Coronary artery (tissue), 2 donors: ENCODE results near the gene NGB.

ENCODE experiments used
- DNase-seq: peaks from one replicate; pipeline ENCODE4 v3.0.0-alpha.2; 2017; ENCODE audit warnings: low spot score
- H3K27ac ChIP-seq, 2 donors: fragments of 200-600 bp; sonication (generic); one replicate each; pipeline ENCODE4 v1.5.1; 2016 to 2019
- H3K4me3 ChIP-seq: fragments of 200-600 bp; sonication (generic); 2 replicates; pipeline ENCODE4 v1.5.1; 2016; ENCODE audit warnings: mild to moderate bottlenecking, moderate library complexity
- CTCF ChIP-seq: fragments of 200-600 bp; sonication (generic); IDR thresholded peaks from one replicate; pipeline ENCODE4 v1.5.1; 2019; ENCODE audit warnings: antibody characterized with exemption

The NGB gene

DNA sequence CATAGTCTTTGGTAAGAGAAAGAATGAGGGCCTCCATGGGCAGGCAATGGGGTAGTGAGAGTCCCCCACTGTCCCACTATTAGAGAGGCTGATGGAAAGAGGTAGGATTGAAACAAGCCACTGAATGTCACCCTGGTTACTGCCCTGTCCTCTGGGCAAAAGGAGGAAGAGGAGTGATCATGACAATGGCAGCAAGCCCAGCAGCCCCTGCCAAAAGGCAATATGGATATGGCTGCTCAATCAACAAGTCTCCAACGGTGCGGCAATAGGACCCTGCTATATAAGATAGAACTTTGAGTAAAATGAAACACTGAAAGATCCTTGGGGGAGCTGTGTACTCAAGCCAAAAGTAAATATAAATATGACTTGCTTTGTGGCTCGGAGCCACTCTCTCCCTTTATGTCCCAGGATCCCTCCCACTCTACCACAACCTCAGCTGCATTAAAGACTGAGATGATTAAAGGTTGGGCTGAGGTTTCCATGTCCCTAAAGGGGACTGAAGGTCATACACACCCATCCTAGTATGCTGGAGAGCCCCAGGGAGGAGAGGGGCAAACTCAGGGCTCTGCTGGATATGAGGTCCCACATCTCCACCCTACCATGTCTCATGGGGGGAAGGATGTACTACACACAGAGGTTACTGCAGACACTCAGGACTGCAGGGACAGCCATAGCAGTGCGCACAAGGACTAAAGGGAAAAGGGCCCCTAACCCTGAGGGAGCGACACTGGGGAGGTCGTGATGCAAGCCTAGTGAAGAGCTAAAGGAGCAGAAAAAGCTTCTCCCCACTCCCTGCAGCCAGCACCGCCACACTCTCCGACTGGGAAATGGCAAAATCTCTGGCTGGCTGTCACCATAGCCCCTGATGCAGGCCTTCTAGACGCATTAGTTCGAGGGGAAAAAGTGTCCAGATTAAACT lies 43.8 kb upstream of the NGB start:
- no peak for TF ChIP-seq CTCF
- Histone ChIP-seq H3K4me3 (no peak overlapping the region), H3K27ac (peak overlapping the region in 1 of 2 donors; percentile 46)
- no peak for DNase-seq

DNA sequence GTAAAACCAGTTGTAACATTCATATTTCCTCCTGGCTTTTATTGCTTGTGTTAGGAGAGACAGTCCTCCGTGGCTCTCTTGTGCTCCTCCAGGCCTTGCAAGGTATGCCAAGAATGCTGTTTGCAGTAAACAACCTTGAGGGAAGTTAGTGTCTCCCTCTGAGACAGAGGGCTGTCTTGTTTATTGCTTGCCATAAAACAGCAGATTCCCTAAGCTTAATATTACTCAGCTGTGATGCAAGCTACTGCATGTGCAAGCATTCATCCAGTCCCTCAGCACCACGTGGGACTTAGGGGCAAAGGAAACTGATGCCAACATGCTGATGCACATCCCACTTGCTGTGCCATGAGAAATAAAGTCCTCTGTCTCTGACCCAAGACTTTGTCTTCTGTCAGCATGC lies 43.0 kb upstream of the NGB start:
- no peak for TF ChIP-seq CTCF
- no peak overlapping the region for H3K4me3 ChIP-seq
- peak overlapping the region in 1 of 2 donors; percentile 26 for H3K27ac ChIP-seq
- DNase-seq = no peak

DNA sequence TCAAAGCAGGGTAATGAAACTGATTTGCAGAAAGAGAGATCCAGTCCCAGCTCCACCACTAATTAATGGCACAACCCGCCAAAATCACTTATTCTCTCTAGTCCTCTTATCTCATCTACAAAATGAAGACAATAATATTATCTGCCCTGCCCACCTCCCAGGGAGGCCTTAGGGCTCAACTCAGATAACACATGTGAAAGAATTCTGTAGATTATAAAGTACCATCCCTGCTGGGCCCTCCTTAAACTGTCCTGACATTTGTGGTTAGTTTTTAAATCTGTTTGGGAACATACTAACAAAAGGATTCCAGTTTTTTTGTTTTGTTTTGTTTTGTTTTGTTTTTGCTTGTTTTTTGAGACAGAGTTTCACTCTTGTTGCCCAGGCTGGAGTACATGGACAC lies 42.4 kb upstream of the NGB start:
- H3K27ac ChIP-seq = peak overlapping the region in 1 of 2 donors; percentile 26
- H3K4me3 ChIP-seq = no peak overlapping the region
- DNase-seq = no peak
- TF ChIP-seq CTCF = no peak

DNA sequence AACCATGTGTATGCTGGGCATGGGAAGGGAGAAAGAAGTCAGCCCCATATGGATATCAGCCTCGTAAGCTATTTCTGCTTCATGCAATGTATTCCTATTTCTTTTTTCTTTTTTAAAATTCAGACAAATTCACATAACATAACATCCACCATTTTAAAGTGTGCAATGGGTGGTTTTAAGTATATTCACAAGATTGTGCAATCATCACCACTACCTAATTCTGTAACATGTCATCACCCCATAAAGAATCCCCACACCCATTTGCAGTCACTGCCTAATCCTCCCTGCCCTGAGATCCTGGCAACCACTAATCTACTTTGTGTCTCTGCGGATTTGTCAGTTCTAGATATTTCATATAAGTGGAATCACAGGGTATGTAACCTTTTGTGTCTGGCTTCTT lies 40.2 kb upstream of the NGB start:
- no peak overlapping the region for H3K4me3 ChIP-seq
- TF ChIP-seq CTCF = no peak
- DNase-seq = no peak
- H3K27ac ChIP-seq = no peak overlapping the region

DNA sequence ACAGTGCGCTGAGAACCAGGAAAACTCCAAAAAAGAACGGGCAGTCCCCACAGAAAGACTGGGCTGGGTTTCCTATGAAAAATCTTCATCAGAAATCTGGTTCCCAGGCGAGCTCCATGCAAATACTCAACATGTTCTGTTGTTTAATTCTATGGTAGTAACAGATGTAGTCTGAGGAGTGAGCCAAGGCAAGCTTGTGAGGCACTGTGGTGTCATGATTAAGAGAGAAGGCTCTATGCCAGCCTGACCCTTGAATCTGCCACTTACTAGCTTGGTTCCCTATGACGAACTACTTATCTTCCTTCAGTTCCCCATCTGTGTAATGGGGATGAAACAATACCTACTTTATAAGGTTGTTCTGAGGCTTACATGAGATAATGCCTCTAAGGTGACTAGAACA lies 39.0 kb upstream of the NGB start:
- no peak for TF ChIP-seq CTCF
- DNase-seq = no peak
- H3K4me3 ChIP-seq = no peak overlapping the region
- H3K27ac ChIP-seq = no peak overlapping the region

DNA sequence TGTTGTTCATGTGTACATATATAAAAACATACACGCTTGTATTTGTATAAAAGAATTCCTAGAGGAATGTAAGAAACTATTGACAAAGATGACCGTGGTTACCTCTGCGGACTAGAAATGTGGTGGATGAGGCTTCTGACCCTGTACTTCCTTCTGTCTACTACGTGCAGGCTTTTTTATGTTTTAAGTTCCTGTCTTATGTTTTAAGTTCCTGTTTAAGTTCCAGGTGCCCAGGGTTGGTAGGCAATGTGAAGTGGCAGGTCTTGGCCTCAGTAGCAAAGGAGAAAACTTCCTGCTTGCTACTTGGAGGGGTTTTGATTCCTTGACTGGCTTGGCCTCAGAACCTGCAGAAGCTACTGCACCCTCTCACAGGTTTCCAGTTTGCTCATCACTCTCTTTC lies 38.1 kb upstream of the NGB start:
- no peak for DNase-seq
- no peak for TF ChIP-seq CTCF
- H3K27ac ChIP-seq = no peak overlapping the region

DNA sequence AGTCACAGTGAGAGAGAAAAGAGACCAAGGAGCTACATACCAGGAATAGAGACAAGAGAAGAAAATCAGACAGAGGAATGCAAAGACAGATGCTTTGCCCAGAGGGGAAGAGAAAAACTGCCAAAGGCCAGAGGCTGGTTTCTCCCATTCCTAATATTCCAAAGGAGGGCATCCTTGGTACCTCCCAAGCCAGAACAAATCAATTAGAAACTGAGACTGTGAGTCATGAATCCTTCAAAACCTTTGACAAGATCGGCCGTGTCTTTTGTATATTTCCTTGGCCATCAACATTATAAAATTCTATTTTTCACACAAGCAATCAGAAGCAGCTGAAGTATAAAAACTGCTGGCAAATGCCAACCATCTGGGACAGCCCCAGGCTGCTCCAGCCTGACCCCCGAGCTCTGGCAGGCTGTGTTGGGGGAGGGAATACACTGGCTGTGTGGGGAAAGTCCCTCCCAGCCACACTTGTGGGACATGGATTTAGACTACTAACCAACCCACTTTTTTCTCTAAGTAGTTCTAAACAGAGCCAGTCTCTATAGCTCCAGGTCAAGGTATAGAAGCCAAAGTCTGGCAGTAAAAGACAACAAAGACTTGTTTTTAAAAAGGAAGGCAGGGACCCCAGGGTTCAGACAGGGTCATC lies 36.0 kb upstream of the NGB start:
- H3K4me3 ChIP-seq = peak overlapping the region; percentile 8
- no peak for TF ChIP-seq CTCF
- no peak for DNase-seq
- peak overlapping the region; percentile 61 to 76 for H3K27ac ChIP-seq

More for the DNA sequence above, 38.1 kb upstream of the NGB start:
- H3K4me3 ChIP-seq = no peak overlapping the region
